GM08714 (cell line): Measurements from ENCODE around the gene CEP131.

Source experiments
- H3K4me3 ChIP-seq: fragments of 200-500 bp; sonication (Bioruptor generic); 2 replicates; pipeline ENCODE4 v1.5.1; 2014; ENCODE audit warnings: mild to moderate bottlenecking, low read length, inconsistent platforms
- ZNF274 ChIP-seq: IDR thresholded peaks from 2 replicates; pipeline ENCODE4 v1.6.1; 2012; ENCODE audit warnings: mild to moderate bottlenecking, low read depth, low read length

Gene CEP131

DNA sequence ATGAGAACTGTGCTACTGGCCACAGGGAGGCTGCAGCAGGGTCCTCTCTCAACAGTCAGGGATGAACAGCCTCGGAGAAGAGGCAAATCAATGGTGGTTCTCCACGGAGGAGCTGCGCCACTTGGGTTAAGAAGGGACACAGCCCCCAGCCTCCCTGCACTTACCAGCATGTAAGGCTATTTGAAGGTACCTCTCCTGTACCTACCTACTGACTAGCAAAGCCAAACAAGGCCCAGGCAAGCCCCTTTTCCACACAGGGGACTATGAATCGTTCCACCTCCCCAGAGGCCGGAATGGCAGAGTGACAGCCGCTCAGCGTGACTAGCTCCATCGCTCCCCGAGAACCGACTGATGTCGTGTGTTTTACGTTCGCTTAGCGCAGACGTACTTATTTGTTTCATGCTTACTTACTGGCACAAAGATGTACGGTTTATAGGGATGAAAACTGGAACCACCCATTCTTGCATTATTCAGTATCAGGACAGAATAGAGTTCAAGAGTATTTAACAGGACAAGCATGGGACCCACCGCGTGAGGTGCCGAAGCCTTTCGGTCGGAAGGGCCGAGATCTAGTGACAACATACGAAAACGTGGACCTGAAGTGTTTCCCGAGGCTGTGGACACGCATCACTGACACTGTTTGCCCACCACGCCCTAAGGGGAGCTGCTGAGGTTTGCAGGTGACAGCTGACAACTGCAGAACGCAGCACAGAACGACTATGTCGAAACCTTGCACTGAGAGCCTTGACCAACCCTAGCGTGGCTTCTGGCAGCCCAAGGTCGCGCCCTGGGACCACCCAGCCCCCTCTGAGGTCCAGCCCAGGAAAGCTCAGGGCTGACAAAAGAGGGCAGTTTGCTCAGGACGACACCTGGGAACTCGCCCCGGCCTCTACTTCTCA, 15.1 kb upstream of the CEP131 start:
- TF ChIP-seq ZNF274: no peak
- H3K4me3 ChIP-seq: peak overlapping the region; percentile 89

DNA sequence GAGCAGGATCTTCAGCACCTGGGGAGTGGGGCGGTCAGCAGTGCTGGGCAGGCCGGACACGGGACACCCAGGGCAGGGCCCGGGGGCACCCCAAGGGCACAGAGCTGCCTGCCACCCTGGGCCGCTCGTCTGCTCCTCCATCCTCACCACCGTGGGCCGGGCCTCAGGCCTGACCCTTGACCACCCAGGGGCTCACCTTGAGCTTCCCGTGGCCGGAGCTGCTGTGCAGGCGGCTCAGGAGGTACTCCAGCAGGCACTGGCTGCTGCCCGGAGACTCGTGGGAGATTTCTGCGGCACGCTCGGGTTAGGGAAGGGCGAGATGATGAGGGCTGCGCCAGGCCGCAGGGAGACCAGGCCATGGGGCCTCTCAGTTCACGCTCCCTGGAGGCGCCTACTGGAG, 14.0 kb upstream of the CEP131 start:
- no peak overlapping the region for H3K4me3 ChIP-seq
- no peak for TF ChIP-seq ZNF274

GRCh38 chr17:81235822-81236740, 13.3 kb upstream of the CEP131 start:
- no peak for TF ChIP-seq ZNF274
- no peak overlapping the region for H3K4me3 ChIP-seq

GRCh38 chr17:81234940-81235821, 12.4 kb upstream of the CEP131 start:
- no peak overlapping the region for H3K4me3 ChIP-seq
- TF ChIP-seq ZNF274: no peak

- TF ChIP-seq ZNF274: no peak
Observed at GRCh38 chr17:81234506-81234855, 11.7 kb upstream of the CEP131 start.

GRCh38 chr17:81233811-81234505, 11.2 kb upstream of the CEP131 start:
- no peak overlapping the region for H3K4me3 ChIP-seq
- TF ChIP-seq ZNF274: no peak

More at GRCh38 chr17:81234506-81234855, 11.7 kb upstream of the CEP131 start:
- H3K4me3 ChIP-seq: no peak overlapping the region

DNA sequence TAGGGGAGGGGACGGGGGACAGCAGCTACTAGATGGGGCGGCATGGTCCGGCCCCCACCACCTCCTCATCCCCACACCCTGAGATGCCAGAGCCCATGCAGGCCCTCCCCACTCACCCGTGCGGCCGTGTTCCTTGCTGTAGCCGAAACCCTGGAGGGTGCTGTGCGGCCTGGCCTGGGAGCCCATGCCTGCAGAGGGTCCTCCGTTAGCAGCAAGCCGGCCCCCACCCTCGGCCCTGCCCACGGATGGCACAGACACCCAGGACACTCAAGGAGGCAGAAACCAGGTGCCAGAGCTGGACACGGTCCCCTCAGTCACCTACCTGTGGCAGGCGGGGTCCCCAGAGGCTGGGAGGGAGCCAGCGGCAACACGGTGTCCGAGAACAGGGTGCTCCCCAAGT, 10.6 kb upstream of the CEP131 start:
- no peak overlapping the region for H3K4me3 ChIP-seq
- TF ChIP-seq ZNF274: no peak

DNA sequence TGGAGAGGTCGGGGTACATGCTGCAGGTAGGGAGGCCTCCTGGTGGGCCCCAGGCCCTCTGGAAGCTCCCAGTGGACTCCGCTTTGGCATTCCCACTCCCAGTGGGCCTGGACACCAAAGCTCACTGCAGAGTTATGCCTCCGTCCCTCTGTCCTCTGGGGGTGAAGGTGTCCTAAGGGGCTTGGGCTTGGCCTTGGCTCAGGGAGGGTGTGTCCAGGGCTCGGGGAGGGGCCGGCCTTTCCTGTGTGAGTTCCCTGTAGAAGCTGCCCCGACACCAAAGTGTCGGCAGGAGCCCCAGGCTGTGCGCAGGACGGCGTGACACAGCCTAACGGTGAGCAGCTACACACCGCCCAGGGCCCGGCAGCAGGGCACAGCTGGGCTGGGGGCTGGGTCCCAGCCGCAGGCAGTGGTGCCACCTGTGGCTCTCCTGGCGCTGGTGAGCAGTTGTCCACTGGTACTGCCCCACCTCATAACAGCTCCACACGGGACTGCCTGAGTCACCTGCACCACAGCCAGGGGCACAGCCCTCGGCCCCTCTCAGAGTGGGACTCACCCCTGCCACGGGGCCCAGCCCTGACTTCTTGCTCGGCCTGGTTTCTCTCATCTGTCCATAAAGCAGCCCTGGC, 10.0 kb upstream of the CEP131 start:
- no peak overlapping the region for H3K4me3 ChIP-seq
- TF ChIP-seq ZNF274: no peak

GRCh38 chr17:81231766-81232581, 9.2 kb upstream of the CEP131 start:
- TF ChIP-seq ZNF274: no peak
- no peak overlapping the region for H3K4me3 ChIP-seq

DNA sequence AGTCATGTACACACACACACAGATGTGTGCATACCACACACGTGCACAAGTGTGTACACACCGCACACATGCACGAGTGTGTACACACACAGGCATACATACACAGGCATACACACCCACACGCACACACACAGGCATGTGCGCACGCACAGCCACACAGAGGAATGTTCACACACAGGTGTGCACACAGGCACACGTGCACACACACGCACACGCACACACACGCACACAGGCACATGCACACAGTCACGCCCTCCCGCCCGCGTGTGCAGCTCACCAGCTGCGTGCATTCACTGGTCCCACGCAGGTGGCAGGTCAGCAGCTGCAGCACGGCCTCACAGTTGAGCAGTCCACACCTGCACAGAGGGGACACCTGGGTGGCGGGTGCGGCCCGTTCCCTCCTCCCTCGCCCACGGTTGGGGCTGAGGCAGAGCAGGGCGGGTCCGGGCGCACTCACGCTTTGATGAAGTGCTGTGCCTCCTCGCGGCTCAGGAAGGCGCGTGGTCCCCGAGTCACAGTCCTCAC, 8.4 kb upstream of the CEP131 start:
- H3K4me3 ChIP-seq: no peak overlapping the region
- no peak for TF ChIP-seq ZNF274

DNA sequence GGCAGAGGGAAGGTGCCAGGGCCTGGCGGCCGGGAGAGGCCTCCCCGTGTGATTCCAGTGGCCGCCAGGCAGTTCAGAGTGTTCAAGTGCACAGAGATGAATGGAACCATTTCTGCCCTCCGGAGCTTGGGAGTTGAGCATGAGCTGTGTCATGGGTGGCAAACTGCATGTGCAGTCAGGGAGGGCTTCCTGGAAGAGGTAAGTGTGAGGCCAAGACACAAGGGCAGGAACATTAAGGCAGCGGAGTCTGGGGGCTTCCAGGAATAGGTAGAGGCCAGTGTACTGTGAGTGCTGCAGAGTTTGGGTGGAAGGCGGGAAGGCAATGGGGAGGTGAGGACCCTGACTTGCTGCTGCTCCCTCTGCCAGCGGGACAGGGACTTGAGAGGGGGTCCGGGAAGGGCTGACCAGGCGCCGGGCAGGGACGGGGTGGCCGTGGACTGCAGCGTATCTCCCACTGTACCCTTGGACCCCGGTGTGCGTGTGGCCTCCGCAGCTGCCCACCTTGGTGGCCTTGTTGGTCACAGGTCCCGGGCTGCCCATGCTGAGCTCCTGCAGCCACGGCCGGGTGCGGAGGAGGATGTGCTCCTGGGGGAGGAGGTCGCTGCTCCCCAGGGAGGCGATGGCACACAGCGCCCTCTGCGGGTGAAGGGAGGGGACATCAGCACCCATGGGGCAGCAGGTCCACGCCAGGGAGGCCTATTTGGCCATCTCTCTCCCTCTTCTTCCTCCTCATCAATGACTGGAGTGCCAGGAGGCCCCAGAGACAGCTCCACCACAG, 7.5 kb upstream of the CEP131 start:
- H3K4me3 ChIP-seq: no peak overlapping the region
- no peak for TF ChIP-seq ZNF274
